ENCODE results near the gene ADAMTS4. TPM values are rescaled to one million over a fixed set of nuclear protein-coding genes. Genes with fewer than 3 reads are reported as not detected.

The ADAMTS4 gene
- total and polyA plus RNA-seq, 12 donors, result 1.7 to 86.1 (median 13.2) TPM

GRCh38 chr1:161223805-161224694 is 25.2 kb upstream of the ADAMTS4 start:
- no peaks in the 10 kb centered on the region for H3K27me3 ChIP-seq
- H3K36me3 ChIP-seq, result peaks cover 0 to 21% (median 10%) of the 10 kb centered on the region in 9 donors
- H3K4me3 ChIP-seq, result no peak overlapping the region
- 91 to 92% methylated on average over 7 of the region's 7 CpGs for WGBS, 2 donors
- intact Hi-C loops (cut with DNase I), result loop anchor here in 2 of 10 donors (2.0 to 10.0 kb wide), 2 partner anchors 45 to 161 kb away; no protein-coding TSS in a partner anchor
- ATAC-seq (no peak), DNase-seq (no peak)
- H3K4me1 ChIP-seq, result peaks cover 6 to 30% (median 25%) of the 10 kb centered on the region in 9 donors
- H3K27ac ChIP-seq, result no peak overlapping the region
- no peak for TF ChIP-seq CTCF (IDR thresholded peaks at IDR 0.05)
- no peaks in the 10 kb centered on the region for H3K9me3 ChIP-seq

- H3K27me3 ChIP-seq, result no peaks in the 10 kb centered on the region
- H3K9me3 ChIP-seq, result no peaks in the 10 kb centered on the region
- ATAC-seq (no peak), DNase-seq (no peak)
- TF ChIP-seq CTCF (IDR thresholded peaks at IDR 0.05), result no peak
- no peak overlapping the region for H3K27ac ChIP-seq
- H3K36me3 ChIP-seq, result peaks cover 0 to 22% (median 0%) of the 10 kb centered on the region in 9 donors
- WGBS, 2 donors, result 74 to 79% methylated on average over 6 of the region's 6 CpGs
- H3K4me3 ChIP-seq, result no peak overlapping the region
- peaks cover 6 to 34% (median 19%) of the 10 kb centered on the region in 9 donors for H3K4me1 ChIP-seq
- intact Hi-C loops (cut with DNase I), result loop anchor here in 2 of 10 donors (2.0 to 10.0 kb wide), 2 partner anchors 44 to 162 kb away; no protein-coding TSS in a partner anchor
Measured at GRCh38 chr1:161222175-161223019, 23.5 kb upstream of the ADAMTS4 start.

- Histone ChIP-seq H3K36me3 (peaks cover 0 to 29% (median 0%) of the 10 kb centered on the region in 9 donors), H3K27me3 (no peaks in the 10 kb centered on the region), H3K27ac (no peak overlapping the region), H3K9me3 (no peaks in the 10 kb centered on the region), H3K4me3 (no peak overlapping the region), H3K4me1 (peaks cover 0 to 33% (median 4%) of the 10 kb centered on the region in 9 donors)
- intact Hi-C loops (cut with DNase I), result loop anchor here in 1 of 10 donors (10.0 kb wide), 1 partner anchor 165 kb away; no protein-coding TSS in a partner anchor
- ATAC-seq (no peak), DNase-seq (no peak)
- no peak for TF ChIP-seq CTCF (IDR thresholded peaks at IDR 0.05)
- WGBS, 2 donors, result 88% methylated on average over 5 of the region's 5 CpGs
Measured at GRCh38 chr1:161220002-161220401, 21.1 kb upstream of the ADAMTS4 start.

Measured in heart right ventricle (tissue), 16 donors.